ENCODE data around the gene TEN1.
"Not testable (repeated sequence)": the region's sequence is repeated elsewhere in the genome, so short reads cannot be mapped to it uniquely, and the experiment has no call there.

- TF ChIP-seq CTCF (conservative IDR thresholded peaks at IDR 0.05 in 1 of 2, IDR thresholded peaks at IDR 0.05 in 1 of 2; ENCODE audit: extremely low read depth in 1 of 2, insufficient read depth in 1 of 2, low read depth in 1 of 2, low read length in 2 of 2); EZH2 (IDR thresholded peaks at IDR 0.05; ENCODE audit: borderline replicate concordance, low read length): not testable (repeated sequence)
Observed at GRCh38 chr17:76042868-76043267, 63.8 kb downstream of the TEN1 start.

All from mammary epithelial cell (primary cell).